GM19238 (cell line): ENCODE measurements around the gene AKR1C2.
"Not testable (repeated sequence)": the region's sequence is repeated elsewhere in the genome, so short reads cannot be mapped to it uniquely, and the experiment has no call there.

ENCODE experiments used
- DNase-seq: peaks from one replicate; pipeline ENCODE4 v3.0.0; 2011; ENCODE audit warnings: low spot score; ENCODE audit not compliant: insufficient read length

The AKR1C2 gene

GRCh38 chr10:4961558-4961957 lies 42.1 kb downstream of the AKR1C2 start:
- not testable (repeated sequence) for DNase-seq

- DNase-seq = not testable (repeated sequence)
Observed at GRCh38 chr10:4956955-4957645, 46.6 kb downstream of the AKR1C2 start.

DNA sequence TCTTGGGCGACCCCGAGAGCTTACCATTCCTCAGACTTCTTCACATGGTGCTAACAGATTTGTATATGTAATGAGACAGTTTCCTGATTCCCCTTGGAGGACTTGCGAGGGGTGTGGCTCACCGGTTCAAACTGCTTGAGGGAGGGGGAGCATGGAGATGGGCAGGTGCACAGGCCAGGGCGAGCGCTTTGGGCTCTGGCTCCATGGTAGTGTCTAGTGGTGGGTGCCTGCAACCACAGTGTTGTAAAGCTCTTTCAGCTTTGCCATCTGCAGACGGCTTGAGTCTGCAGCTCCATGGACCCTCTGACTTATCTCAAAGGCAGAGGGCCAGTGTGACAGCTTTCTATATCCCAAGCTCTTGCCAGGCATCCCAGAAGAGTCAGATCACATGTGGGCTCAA lies 47.6 kb downstream of the AKR1C2 start:
- not testable (repeated sequence) for DNase-seq

GRCh38 chr10:4953405-4953804 lies 50.3 kb downstream of the AKR1C2 start:
- DNase-seq = no peak

GRCh38 chr10:4951512-4952162 lies 52.0 kb downstream of the AKR1C2 start:
- DNase-seq = not testable (repeated sequence)

GRCh38 chr10:4947635-4948596 lies 55.7 kb downstream of the AKR1C2 start:
- DNase-seq = no peak

DNA sequence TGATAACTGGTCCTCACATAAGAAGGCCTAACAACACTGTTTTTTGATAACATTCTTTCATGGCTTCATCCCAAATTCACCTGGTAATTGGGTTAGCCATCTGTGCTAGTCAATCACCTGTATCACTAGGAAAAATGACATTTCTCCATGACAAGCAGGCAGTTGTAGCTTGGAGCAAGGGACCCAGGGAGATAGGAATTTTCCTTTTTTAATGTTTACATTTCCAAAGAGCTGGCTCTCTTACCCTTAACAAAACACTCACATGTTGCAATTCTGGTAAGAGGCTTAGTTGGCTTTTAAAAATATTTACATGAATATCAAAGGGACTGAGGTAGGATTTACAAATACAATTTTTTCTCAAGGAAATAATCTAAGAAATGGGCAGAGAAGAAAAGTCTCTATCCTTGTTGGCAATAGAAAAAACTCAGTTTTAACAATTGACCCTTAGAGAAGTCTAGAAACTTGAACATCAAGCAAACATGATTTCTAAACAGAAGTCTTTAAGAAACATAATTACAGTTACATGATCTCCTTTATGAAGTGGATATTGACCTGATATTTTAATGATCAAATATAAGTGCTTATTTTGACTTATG lies 56.5 kb downstream of the AKR1C2 start:
- no peak for DNase-seq

- no peak for DNase-seq
Observed at GRCh38 chr10:4945766-4946717, 57.6 kb downstream of the AKR1C2 start.

DNA sequence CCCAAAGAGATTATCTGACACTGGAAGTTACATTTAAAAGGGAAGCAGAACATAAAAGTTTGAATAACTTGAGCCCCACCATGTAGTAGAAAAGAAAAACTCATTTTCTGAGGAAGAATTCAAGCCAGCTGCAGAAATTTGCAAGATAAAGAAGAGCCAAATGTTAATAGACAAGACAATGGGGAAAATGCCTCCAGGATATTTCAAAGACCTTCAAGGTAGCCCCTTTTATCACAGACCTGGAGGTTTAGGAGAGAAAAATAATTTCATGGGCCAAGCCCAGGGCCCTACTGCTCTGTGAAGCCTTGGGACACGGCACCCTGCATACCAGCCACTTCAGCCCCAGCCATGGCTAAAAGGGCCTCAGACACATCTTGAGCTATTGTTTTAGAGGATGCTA lies 58.8 kb downstream of the AKR1C2 start:
- DNase-seq = no peak

- no peak for DNase-seq
Observed at GRCh38 chr10:4943821-4944220, 59.8 kb downstream of the AKR1C2 start.

DNA sequence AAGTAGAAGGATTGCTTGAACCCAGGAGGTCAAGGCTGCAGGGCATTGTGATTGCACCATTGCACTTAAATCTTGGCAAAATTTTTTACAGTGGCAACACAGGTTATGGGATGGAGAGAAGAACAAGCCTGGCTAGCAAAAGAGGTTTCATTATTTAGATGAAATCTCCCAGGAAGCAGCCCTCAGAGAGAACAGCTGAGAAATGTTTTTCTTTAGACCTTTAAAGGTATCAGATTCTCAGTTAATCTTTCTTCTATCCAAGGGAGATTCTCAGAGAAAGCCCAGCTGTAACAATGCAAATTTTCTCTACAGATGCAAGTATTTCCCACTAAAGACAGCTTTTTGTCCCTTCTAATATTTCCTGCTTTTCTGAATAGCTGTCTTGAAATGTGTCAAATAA lies 60.2 kb downstream of the AKR1C2 start:
- not testable (repeated sequence) for DNase-seq

GRCh38 chr10:4942931-4943330 lies 60.7 kb downstream of the AKR1C2 start:
- not testable (repeated sequence) for DNase-seq

- DNase-seq = no peak
Observed at GRCh38 chr10:4941540-4942330, 61.9 kb downstream of the AKR1C2 start.

GRCh38 chr10:4940909-4941308 lies 62.7 kb downstream of the AKR1C2 start:
- DNase-seq = not testable (repeated sequence)

DNA sequence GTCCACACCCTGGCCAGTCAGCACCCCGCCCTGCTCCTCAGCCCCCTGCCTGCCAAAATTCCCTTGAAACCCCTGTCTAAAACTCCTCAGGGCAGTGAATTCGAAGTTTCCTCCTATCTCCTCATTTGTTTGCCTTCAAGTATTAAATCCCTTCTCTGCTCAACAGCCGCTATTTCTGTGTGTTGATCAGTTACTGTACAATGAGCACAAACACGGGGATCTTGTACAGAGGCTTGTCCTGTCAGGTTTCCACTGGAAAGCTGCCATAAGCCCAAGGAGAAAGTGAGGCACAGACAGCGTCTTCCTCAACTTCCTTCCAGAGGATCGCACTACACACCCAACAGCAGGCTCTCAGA lies 63.6 kb downstream of the AKR1C2 start:
- DNase-seq = not testable (repeated sequence)

DNA sequence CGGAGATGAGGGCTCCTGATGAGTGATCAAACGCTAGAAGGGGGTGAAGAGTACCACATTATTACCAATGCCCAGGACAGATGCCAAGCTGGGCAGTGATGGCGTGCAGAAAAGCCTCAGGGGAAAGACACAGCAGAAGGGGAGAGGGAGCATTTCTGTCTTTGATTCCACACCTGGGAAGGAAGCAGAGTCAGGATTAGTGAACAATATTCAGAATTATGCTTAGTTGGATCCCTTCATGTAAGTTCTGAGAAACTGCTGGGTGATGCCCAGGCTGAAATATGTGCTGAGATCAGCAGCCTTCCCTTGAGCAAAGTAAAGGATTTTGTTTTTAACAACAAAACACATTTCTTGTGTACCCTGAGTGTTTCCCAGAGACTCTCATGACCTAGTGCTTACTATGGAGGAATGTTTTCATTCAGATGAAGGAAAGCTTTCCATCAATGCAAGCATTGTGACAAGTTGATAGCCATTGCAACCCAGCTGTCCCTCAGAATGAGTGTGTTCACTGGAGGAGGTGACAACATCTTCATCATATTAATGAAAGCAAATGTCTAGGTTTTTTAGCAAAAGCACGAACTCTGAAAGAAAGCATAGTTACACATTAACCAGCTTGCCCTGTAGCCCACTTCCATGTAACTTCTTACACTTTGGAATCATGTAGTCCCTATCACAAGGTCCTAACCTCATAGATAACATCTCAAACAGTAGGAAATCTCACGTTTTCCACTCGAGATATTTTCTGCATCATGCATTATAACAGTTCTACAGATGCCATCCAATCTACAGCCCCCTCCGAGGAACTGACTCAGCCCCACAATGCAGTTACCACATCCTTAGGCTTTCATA lies 64.2 kb downstream of the AKR1C2 start:
- no peak for DNase-seq
